ENCODE data around the gene PPFIA1.
"Not testable (repeated sequence)": the region's sequence is repeated elsewhere in the genome, so short reads cannot be mapped to it uniquely, and the experiment has no call there.

PPFIA1 gene

DNA sequence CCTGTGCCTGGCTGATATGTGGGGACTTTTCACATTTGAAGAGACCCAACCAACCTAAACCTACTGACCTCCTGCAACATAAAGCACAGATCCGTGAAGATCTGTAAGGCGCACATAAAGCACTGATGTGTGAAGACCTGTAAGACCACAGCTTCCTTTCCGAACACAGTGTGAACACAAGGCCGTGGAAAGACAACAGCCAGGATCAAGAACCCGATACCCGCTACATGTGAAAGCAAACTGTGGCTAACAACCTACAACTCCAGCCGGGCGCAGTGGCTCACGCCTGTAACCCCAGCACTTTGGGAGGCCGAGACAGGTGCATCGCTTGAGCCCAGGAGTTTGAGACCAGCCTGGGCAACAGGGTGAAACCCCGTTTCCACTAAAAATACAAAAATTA is 17.6 kb upstream of the PPFIA1 start:
- DNase-seq: no peak

DNA sequence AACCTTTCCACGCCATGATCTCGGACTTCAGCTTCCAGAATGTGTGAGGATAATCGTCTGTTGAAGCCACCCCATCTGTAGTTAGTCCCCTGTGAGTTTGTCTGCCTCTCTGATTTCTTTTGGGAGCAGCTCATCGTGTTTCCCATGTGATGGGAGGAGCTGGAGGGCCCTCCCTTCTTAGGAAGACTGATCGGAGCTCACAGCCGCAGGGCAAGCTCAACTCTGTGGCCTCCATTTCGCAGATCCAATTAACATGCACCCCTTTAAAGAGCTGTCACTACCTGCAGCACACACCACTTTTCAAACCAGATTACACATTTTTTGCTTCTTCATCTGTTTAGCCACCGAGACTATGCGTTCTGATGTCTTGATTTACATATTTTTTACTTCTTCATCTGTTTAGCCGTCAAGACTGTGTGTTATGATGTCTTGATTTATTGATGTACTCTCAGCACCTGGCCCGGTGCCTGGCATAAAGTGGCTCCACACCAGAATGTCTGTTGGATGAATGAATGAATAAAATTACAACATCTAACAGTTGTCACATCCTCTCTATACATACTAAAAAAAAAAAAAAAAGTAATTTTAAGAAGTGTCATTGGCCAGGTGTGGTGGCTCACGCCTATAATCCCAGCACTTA is 14.9 kb upstream of the PPFIA1 start:
- no peak for DNase-seq

DNA sequence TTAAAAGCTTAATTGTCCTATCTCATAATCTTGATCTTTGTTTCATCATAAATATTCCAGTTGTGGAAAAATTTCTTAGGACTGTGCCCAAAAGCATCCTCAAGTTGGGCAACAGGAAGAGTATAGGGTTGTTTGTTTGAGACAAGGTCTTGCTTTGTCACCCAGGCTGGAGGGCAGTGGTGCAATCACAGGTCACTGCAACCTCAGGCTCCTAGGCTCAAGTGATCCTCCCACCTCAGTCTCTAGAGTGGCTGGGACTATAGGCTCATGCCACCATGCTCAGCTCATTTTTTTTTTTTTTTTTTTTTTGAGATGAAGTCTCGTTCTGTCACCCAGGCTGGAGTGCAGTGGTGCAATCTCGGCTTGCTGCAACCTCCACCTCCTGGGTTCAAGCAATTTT is 11.4 kb upstream of the PPFIA1 start:
- DNase-seq: not testable (repeated sequence)

DNA sequence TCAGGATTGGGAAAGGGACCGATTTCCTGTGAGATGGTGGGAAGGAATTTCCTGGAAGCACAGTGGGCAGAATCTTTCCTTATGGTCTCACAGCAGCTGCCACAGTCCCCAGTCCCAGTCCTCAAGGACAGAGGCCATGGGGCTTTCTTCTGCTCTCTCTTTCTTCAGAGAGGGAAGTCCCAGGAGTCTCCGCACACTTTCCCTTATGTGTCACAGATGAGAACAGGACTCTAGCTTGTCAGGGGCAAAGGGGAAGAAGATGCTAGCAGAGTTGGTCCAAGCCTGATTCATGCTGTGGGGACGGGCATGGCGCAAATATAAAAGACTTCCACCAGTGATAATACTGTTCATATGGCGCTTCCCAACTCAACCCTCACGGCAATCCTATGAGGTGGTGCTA is 7.5 kb upstream of the PPFIA1 start:
- DNase-seq: no peak

DNA sequence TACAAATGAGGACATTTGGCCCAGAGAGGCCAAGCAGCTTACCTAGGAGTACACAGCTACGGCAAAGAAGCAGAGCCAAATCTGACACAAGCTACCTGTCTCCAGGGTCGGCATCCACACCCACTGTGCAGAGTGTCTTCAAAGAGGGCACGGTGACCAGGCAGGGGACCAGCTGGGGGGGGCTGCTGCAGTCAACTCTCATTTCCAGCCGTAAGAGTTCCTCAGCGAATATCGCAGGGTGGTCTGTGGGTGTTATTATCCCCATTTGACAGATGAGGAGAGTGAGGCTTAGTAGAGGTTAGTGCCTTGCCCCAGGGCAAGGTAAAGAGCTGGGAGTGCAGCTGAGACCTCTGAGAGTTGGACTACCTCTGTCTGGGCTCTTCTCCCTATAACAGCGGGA is 7.1 kb upstream of the PPFIA1 start:
- DNase-seq: no peak

DNA sequence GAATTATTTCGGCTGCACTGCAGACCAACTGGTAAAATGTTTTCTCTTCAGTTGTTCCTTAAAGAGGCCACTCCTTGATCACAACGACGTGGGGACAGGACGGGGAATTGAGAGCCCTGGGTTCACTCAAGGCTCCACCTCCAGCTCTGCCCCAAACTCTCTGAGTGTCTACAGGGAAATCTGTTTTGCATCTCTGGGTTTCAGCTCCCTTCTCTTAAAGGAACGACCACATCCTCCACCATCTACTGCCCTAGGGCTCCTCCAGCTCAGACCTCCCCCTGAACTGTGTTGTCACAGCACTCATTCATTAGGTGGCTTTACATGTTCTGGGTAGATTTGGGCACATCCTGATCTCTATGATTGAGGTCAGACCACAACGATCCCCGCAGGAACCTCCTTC is 5.1 kb upstream of the PPFIA1 start:
- no peak for DNase-seq

DNA sequence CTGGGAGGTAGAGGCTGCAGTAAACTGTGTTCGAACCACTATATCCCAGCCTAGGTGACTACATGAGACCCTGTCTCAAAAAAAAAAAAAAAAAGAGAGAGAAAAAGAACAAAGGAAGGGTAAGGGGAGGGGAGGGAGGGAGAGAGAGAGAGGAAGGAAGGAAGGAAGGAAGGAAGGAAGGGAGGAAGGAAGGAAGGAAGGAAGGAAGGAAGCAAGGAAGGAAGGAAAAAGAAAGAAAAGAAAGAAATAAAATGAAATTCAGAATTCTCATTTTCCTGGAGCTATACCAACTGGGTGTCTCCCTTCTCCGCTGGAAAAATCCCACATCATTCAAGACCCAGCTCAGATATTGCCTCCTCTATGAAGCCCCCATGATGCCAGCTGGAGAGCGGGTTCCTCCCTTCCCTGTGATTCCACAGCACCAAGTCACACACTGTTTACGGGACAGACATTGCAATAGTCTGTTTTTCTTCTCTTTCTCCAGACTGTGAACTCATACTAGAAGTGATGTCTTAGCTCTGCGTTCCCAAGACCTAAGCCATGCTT is 3.0 kb upstream of the PPFIA1 start:
- no peak for DNase-seq

DNA sequence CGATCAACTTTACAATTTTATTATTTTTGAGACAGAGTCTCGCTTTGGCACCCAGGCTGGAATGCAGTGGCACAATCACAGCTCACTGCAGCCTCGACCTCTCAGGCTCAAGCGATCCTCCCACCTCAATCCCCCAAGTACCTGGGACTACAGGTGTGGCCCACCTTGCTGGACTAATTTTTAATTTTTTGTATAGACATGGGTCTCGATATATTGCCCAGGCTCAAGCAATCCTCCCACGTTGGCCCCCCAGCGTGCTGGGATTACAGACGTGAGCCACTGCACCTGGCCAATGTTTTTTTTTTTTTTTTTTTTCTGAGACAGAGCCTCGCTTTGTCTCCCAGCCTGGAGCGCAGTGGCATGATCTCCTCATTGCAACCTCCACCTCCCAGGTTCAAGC is 2.0 kb upstream of the PPFIA1 start:
- no peak for DNase-seq

DNA sequence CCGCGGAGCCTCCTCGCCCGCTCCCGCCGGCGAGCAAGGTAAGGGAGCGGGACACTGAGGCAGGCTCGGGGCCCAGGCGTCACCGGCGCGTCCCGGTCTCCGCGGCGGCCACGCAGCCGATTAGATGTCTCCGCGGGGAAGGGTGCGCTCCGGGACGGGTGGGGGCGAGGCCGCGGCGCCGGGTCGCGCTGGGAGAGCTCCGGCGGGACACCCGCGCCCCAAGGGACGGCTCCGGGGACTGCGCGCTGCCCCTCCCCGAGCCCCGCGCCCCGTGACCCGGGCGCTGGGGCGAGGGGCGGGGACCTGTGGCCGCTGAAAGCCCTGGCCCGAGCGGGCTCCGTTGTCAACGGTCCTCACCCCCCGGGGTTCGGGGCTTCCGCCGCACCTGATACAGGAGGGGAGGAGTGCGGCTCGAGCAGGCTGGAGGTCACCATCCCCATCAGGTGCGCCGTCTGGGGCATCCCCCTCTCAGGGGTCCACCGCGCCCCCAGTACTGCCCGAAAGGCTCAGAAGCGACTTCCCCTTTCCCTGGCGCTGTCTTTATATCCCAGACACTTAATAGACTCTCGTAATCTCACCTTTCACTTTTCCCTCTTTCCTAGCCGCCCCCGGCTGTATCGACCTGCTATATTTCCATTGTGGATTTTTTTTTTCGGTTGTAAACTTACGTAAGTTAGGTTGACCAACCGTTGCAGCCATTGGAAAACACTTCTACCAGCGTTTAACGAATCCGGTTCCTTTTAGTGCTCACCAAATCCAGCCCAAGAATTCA is 573 bp downstream of the PPFIA1 start:
- DNase-seq: peak; percentile 40

DNA sequence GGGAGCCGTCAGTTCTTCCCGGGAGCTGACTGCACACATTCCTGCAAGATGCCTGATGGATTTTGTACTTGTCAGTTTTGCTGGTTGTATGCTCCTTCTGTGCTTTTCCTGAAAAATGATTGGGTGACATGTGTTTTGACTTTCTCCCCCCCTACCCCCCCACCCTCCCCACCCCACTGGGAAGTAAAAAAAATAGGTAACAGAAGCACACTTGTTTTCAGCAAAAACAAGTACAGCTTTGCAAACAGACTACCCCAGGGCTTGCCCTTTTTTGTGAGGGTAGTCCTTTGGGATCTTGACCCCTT is 1.1 kb downstream of the PPFIA1 start:
- DNase-seq: no peak

DNA sequence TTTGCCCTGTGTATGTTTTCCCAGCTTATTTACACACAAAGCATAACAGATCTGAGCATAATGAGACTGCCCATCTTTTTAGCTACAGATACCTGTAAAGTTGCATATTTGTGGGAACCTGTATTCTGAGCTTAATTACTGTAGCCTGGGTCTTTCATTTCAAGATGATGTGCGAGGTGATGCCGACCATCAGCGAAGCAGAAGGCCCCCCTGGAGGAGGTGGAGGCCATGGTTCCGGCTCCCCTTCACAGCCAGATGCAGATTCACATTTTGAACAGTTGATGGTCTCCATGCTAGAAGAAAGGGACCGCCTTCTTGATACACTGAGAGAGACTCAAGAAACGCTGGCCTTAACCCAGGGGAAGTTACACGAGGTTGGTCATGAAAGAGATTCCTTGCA is 1.5 kb downstream of the PPFIA1 start:
- no peak for DNase-seq

DNA sequence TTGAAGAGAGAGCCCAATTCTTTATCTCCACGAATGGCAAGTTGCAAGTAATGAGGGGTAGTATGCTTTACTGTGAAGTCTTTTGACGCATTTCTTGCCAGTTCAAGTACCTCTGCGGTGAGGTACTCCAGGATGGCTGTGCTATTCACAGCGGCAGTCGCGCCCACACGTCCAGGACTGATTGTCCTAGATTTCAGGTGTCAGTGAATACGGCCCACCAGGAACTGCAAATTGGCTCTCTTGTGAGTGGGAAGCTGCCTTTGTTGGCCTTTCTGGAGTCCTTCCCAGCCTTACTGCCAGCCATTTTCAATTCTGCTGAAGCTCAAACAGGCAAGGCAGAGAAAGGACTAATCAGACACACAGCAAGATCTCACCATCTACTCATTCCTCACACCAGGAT is 8.5 kb downstream of the PPFIA1 start:
- no peak for DNase-seq

DNA sequence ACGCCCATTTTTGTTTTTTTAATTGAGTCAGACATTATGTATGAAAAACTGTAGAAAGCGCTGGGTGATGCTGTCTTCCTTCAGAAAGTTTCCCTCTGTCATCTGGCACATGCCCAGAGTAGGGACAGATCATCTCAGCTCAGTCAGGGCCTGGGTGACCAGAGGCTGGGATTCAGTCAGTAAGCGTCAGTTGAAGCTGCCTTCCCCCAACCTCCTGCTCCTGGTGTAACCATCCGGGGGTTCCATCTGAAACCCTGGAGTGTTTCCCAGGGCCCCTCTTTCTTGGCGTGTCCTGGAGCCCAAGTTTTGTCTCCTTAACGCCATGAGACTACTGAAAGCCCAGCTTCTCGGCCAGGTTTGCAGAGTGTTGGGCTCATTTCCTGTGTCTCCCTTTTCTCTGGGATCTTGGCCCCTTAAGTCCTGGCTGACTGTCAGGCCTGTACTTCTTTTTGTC is 10.7 kb downstream of the PPFIA1 start:
- DNase-seq: no peak

DNA sequence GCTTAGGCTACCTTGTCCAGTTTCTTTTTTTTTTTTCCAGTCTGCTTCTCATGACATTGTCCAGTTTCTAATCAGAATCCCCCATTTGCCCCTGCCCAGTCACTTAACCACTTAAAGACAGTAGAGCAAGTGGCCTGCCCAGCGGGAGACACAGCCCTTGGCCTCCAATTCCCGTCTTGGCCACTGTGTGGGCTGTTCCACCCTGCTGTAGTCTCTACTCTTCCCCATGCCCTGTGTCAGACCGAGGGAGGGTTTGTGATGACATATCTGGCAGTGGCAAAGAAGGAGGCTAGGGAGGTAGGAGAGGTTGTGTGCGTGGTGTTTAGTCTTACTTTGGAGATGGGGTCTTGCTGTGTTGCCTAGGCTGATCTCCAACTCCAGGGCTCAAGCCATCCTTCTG is 11.5 kb downstream of the PPFIA1 start:
- DNase-seq: no peak

DNA sequence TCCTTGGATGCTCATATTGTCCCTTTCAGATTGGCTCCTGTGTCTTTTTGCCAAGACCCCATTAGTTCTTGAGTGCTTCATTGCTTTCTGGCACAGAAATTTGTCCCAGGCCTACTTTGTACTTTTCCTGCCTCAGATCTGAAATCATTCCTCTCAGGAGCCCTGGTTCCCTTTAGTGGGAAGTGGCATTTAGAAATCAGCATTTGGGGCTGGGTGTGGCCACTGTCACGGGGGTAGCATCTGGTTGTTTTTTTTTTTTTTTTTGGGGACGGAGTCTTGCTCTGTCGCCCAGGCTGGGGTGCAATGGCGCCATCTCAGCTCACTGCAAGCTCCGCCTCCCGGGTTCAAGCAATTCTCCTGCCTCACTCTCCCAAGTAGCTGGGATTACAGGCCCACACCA is 18.2 kb downstream of the PPFIA1 start:
- no peak for DNase-seq

DNA sequence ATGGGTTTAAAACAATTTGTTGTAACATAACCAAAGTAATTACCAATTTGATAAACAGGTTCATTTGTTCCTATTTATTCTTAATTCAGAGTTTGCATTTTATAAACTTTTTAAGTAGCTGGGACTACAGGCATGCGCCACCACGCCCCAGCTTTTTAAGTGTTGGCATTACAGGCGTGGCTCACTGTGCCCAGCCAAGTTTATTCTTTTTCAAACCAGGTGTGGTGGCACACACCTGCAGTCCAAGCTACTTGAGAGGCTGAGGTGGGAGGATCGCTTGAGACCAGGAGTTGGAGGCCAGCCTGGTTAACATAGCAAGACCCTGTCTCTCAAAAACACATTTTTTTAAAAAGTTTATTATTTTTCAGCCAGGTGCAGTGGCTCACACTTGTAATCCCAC is 19.1 kb downstream of the PPFIA1 start:
- DNase-seq: no peak

DNA sequence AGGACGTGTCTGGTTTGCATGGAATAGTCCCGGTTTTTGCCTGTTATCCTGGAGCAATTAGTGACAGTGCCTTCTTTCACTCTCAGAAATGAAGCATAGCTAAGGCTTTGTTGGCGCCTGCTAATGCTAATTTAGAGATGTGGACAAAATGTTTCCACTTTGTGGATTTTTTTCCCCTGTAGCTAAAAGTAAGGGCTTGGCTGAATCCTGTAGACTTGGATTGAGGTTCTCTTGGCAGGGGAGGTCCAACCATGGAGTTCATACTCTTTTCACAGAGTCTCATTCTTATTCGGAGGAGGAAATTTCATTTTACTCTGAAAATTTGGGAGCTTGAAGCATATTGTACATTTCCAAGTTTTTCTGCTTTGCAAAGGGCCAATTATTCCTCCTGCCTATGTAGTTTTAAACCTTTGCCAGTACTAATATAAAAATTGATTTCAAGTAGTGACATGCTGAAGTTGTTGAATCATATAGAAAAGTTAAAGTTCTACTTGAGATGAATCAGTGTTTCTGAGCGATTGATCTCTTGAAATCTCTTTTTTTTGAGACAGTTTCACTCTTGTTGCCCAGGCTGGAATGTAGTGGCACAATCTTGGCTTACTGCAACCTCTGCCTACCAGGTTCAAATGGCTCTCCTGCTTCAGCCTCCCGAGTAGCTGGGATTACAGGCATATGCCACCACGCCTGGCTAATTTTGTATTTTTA is 20.0 kb downstream of the PPFIA1 start:
- DNase-seq: no peak

DNA sequence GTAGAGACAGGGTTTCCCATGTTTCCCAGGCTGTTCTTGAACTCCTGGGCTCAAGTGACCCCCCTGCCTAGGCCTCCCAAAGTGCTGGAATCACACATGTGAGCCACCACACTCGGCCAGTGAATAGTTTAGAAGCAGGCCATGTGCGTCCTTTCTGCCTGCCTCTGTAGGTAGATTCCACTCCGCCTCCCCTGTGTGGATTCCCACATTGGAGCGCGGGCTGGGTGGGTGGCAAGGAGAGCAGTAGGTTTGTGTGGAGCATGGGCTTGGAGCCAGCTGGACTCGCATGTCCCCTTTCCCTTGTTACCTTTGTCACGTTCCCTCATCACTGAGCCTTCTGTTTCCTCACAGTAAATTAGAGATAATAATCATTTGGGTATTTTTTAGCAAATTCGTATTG is 21.7 kb downstream of the PPFIA1 start:
- DNase-seq: no peak

DNA sequence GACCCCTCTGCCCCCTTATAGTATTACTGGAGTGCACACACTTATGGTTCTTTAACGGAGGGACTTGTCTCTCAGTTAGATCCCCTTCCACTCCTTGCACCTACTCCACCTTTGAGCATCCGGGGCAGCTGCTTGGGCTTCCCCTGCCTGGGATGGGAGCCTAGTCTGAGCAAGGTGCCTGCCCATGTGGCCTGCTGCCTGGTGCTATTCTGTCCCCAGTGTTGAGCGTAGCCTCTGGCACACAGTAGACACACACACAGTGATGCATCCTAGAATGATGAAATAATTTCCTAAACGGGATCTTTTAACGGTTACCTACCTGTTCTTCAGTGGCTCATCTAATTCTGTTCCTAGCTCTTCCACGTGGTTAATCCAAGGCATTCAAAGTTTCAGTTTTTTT is 22.4 kb downstream of the PPFIA1 start:
- no peak for DNase-seq

DNA sequence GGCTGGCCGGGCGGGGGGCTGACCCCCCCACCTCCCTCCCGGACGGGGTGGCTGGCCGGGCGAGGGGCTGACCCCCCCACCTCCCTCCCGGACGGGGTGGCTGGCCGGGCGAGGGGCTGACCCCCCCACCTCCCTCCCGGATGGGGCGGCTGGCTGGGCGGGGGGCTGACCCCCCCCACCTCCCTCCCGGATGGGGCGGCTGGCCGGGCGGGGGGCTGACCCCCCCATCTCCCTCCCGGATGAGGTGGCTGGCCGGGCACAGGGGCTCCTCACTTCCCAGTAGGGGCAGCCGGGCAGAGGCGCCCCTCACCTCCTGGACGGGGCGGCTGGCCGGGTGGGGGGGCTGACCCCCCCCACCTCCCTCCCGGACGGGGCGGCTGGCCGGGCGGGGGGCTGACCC is 24.7 kb downstream of the PPFIA1 start:
- DNase-seq: not testable (repeated sequence)

DNA sequence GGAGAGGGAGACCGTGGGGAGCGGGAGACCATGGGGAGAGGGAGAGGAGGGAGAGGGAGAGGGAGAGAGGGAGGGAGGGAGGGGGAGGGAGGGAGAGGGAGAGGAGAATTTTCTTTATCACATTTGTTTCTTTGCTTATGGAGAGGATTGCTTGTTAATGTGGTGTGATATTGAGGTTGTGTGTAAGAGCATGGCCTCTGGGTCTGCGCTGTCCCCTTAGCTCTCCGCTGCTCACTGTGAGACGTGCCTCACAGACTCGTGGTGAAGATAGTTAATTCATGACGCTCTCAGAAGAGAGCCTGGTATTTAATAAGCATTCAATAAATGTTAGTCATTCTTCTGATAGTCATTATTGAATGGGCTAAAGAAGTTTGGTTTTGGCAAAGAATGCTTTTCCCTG is 26.2 kb downstream of the PPFIA1 start:
- no peak for DNase-seq

DNA sequence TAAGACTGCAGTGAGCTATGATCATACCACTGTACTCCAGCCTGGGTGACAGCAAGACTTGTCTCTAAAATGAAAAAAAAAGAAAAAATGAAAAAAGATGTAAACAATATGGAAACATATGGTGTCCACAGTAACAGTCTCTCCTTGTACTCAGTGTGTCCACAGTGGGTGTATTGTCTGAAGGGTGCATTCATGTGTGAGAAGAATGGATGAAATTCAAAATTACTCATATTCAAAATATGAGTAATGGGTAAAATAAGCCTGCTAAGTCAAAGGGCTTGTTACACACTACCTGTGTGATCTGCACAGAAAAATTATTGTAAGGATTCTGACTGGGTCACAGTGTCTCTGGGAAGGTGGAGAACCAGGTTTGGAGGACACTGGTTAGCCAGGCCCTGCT is 26.9 kb downstream of the PPFIA1 start:
- DNase-seq: no peak

DNA sequence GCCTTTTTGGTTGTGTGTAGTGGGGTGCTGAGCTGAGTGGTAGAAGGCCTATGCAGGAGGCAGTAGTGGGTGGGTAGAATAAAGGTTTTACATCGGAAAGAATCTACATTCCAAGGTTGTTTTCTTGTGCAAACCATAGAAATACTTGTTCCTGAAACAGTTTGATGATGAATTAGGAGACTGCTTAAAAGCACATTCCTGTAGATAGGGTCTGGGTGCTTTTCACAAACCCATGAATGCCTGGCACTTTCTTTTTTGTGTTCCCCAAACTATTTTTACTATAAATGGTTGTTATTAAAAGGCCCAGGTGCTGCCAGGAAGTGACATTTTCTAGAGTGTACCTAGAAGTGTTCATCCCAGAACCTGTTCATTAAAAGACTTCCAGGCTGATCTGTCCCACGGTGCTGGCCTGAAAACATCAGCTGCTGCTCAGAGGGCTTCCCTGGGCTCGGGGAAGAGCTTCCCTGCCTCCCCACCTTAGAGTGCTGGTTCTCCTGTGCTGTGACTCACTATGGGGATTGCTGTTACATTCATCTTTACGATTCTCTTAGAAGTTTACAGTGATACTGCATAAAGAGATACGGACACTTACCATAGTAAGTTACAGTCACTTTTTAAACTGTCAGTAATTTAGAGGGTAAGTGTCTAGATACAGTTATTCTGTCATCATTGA is 27.9 kb downstream of the PPFIA1 start:
- no peak for DNase-seq

DNA sequence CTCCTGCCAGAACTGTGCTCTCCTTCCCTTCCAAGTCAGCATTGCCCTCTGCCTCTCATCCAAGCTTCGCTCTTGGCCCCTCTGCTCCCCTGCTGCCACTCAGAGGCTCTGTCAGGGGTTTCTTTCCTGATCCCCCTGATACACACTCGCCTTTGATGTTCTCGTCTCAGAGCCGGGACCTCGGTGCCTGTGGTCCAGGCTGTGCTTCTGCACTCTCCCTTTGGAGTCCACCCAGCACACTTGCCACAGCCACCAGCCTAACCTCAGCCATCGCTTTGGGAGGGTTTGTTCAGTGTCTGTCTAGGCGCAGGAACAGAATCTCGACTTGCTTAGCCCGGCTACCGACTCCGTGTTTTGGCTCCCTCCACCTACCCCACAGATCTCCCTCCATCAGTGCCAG is 29.1 kb downstream of the PPFIA1 start:
- no peak for DNase-seq

Measured in effector CD4-positive, alpha-beta T cell (primary cell).